IPS-18c (cell line): ENCODE measurements around the gene SRD5A1.
A peak's percentile ranks its signal among the peaks of the same experiment; 100 is the strongest.

Source experiments
- H3K4me3 ChIP-seq: 2 replicates; pipeline ENCODE4 v1.7.0; 2013; ENCODE audit warnings: low read depth, mild to moderate bottlenecking, low read length, moderate library complexity; ENCODE audit not compliant: insufficient read depth
- H3K9me3 ChIP-seq: one replicate; pipeline ENCODE4 v1.6.1; 2013; ENCODE audit warnings: mild to moderate bottlenecking, low read length, moderate library complexity; ENCODE audit not compliant: control insufficient read depth, insufficient read depth

The SRD5A1 gene

DNA sequence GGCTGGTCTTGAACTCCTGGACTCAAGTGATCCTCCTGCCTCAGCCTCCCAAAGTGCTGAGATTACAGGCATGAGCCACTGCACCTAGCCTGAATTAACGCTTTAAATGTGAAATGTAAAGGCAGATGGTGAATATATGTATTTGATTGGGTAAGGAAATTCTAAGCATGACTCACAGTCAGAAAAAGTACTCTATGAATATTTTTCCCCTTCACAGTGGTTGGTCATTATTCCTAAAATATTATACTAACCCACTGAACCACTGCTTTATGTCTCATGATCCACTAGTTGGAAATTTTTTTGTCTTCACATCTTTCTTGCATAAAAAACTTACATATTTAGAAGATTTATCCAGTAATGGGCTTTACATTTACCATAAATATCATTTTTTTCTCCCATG, 65.5 kb downstream of the SRD5A1 start:
- no peaks in the 10 kb centered on the region for H3K9me3 ChIP-seq
- H3K4me3 ChIP-seq = no peak overlapping the region

- no peaks in the 10 kb centered on the region for H3K9me3 ChIP-seq
- H3K4me3 ChIP-seq = no peak overlapping the region
Observed at GRCh38 chr5:6699357-6699756, 66.1 kb downstream of the SRD5A1 start.

DNA sequence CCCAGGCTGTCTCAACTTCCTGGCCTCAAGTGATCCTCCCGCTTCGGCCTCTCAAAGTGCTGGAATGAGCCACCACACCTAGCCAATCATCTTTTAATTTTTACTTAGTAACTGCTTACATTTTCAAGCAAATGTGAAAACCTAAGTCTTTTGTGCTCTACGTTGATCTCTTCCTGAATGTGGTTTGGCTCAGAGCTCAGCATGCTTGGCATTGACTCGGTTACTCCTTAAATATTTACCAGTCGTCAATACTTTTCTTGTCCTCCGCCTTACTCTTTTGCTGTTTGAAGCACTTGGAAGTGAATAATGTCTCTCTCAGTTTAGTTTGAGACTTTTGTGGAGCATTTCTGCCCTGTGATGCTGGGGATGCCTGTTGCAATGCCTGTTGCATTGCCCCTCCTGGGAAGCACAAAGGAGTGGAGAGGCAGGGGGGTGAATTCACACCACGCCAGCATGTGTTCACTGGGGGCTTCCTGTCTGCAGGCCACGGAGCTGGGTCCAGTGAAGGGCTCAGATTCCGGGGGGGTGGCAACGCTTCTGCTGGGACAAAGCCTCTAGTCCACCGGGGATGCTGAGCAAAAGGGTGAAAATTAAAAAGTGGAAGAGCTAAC, 66.9 kb downstream of the SRD5A1 start:
- H3K9me3 ChIP-seq = no peaks in the 10 kb centered on the region
- no peak overlapping the region for H3K4me3 ChIP-seq

DNA sequence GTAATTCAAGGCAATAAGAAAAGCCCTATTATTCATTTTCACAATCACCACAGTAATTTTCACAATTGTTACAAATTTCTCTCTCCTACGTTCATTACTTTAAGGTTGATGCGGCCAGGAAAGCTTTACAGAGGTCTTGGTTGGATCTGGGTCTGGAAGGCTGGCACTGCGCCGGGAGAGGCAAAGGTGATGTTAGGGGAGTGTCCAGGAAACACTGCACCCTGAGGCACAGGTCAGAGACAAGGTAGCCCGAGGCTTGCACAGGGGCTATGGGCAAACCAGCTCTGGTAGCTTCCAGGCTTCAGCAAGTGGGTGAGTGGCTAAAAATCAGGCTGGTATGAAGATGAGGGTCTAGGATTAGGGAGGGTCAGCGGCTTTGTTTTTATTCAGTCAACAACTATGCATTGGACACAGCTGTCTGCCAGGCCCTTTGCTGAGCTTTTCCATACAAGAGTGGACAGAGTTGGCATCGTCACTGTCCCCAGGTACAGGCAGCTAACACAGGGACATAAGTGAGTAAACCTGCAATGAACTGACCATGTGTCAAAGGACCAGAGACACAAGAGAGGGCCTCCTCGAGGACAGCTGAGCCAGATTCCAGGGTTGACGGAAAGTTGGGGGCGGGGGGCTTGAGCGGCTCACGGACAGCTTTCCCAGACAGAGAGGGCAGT, 67.6 kb downstream of the SRD5A1 start:
- H3K4me3 ChIP-seq = no peak overlapping the region

GRCh38 chr5:6701491-6701890, 68.3 kb downstream of the SRD5A1 start:
- H3K9me3 ChIP-seq = no peaks in the 10 kb centered on the region
- H3K4me3 ChIP-seq = no peak overlapping the region

More for the DNA sequence above, 67.6 kb downstream of the SRD5A1 start:
- H3K9me3 ChIP-seq = no peaks in the 10 kb centered on the region

DNA sequence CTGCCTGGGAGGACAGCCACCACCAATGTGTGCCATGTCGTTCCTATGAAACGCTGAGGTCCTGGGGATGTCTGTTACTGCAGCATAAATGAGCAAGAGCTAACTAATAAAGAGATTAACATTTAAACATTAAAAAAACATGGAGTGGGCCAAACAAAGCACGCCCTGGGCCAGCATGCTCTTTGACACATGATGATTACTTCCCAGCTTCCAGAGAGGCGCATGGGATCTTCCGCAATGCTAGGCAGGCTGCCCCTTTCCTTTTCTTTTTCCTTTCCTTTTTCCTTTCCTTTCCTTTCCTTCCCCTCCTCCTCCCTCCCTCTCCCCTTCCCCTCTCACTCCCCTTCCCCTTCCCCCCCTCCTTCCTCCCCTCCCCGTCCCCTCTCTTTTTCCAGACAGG, 69.4 kb downstream of the SRD5A1 start:
- Histone ChIP-seq H3K9me3 (no peaks in the 10 kb centered on the region), H3K4me3 (no peak overlapping the region)

DNA sequence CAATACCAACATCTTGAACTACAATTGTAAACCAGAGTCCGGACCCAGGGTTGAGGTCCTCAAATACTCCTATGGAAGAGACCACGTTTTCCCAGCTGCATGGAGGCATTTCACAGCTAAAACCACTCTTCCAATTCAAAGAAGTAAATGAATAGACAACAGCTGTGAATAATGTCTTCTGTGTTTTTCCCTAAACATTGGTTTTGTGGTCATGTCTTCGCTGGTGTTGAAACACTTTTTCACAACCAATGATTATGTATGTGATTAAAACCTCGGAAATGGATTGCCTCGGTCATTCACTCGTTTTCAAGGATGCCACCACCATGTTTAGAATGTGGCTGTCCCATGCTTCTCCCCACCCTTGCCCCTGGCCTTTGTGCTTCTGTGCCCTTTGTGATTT, 70.6 kb downstream of the SRD5A1 start:
- Histone ChIP-seq H3K4me3 (no peak overlapping the region), H3K9me3 (no peaks in the 10 kb centered on the region)

- no peak overlapping the region for H3K4me3 ChIP-seq
- H3K9me3 ChIP-seq = no peaks in the 10 kb centered on the region
Observed at GRCh38 chr5:6704361-6704851, 71.2 kb downstream of the SRD5A1 start.

GRCh38 chr5:6705088-6705487, 71.8 kb downstream of the SRD5A1 start:
- H3K9me3 ChIP-seq = no peaks in the 10 kb centered on the region
- H3K4me3 ChIP-seq = no peak overlapping the region

- Histone ChIP-seq H3K4me3 (no peak overlapping the region), H3K9me3 (no peaks in the 10 kb centered on the region)
Observed at GRCh38 chr5:6705959-6706358, 72.7 kb downstream of the SRD5A1 start.

DNA sequence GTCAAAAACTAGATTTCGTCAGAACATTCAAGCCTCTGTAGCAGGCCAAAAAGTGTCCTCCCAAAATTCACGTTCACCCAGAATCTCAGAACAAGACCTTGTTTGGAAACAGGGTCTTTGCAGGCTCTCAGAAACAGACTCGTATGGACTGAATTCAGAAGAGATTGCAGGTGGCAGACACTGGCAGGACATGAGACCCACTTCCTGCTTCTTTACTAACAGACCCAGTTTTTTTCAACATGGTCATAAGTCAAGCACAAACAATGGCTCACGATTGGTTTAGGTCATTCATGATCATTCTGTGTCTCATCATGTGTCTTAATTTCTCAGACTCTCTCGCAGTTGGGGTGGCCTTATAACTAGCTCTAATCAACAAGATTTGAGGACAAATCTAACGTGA, 74.6 kb downstream of the SRD5A1 start:
- H3K9me3 ChIP-seq = no peaks in the 10 kb centered on the region
- no peak overlapping the region for H3K4me3 ChIP-seq

- no peaks in the 10 kb centered on the region for H3K9me3 ChIP-seq
- H3K4me3 ChIP-seq = no peak overlapping the region
Observed at GRCh38 chr5:6708814-6709213, 75.6 kb downstream of the SRD5A1 start.

DNA sequence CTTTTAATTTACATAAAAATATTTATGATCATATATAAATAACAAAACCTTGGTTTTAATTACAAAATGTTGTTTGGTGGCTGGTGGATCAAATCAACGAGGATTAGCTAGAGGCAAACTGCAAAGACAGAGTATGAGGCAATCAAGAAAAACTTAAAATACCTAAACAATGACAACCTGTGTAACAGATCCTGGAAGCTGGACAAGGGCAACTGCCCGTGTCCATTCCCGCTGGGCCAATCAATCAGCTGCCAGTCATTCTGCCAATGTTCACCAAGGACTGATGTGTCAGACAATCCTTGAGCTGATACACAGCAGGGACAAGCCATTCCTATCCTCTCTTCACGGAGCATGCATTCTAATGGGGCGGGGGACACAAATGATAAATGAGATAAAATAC, 76.8 kb downstream of the SRD5A1 start:
- Histone ChIP-seq H3K4me3 (no peak overlapping the region), H3K9me3 (no peaks in the 10 kb centered on the region)

- Histone ChIP-seq H3K9me3 (no peaks in the 10 kb centered on the region), H3K4me3 (no peak overlapping the region)
Observed at GRCh38 chr5:6710551-6711318, 77.5 kb downstream of the SRD5A1 start.

- no peaks in the 10 kb centered on the region for H3K9me3 ChIP-seq
- H3K4me3 ChIP-seq = peak overlapping the region; percentile 80
Observed at GRCh38 chr5:6711409-6712141, 78.3 kb downstream of the SRD5A1 start.

DNA sequence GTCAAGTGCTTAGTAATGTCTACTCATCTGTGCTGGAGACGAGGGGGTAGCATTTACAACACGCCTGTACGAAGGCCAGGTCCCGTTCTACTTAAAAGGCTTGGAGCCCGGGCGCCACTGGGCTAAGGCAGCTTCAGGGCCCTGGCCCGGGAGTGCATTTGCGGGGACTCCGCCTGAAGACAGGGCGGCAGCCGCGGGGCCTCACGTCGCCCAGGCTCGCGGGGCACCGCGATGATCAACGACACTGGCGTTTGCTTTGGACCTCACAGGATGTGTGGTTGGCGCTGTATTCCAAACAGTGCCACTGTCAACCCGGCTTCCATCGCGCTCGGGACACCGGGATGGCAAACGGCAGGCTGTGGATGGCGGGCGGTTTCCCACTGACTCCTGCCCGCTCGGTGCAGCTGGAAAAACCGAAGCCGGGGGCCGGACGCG, 78.9 kb downstream of the SRD5A1 start:
- Histone ChIP-seq H3K4me3 (peak overlapping the region; percentile 80), H3K9me3 (no peaks in the 10 kb centered on the region)

DNA sequence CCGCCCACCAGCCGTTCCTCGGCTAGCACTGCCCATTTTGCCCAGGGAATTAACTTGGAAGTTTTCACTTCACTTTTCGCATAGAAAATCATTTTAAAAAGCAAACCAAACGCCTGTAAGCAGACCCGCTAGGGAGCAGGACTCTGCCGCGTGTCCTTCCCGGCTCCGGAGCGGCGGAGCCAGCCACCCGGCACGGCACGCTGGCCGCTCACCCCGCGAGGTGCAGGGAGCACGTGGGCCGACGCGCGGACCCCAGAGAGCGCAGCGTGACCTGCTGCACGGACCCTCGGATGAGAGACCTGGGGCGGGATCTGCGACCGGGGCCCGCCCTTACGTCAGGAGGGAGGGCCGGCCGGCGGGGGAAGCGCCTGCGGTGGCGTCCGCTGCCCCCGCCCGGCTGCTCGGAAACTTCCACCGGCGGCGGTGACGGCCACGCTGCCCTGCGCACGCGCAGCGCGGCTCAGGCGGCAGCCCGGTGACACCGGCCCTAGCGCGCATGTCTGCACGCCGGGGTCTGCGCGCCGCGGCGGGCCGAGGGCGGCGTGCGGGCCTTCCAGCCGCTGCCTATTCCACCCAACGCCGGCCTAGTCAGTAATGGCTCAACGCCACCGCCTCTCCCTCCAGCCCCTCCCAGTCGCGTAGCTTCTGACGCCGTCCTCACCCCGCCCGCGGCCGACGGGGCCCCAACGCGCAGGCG, 79.5 kb downstream of the SRD5A1 start:
- peak overlapping the region; percentile 80 for H3K4me3 ChIP-seq
- no peaks in the 10 kb centered on the region for H3K9me3 ChIP-seq
